HEK293 (cell line): ENCODE measurements around the gene RNPEP.

ENCODE experiments used
- IKZF3 ChIP-seq: fragments of 450-650 bp; IDR thresholded peaks from 2 replicates; pipeline ENCODE4 v1.5.0; 2018; ENCODE audit warnings: missing biosample characterization, mild to moderate bottlenecking, missing genetic modification characterization, moderate library complexity
- INSM2 ChIP-seq: fragments of 450-650 bp; formaldehyde crosslinking; IDR thresholded peaks from 2 replicates; pipeline ENCODE4 v1.5.1; 2016; ENCODE audit warnings: missing biosample characterization, missing genetic modification characterization
- KLF17 ChIP-seq: fragments of 450-650 bp; formaldehyde crosslinking; IDR thresholded peaks from 2 replicates; pipeline ENCODE4 v1.5.1; 2016; ENCODE audit warnings: missing biosample characterization, missing genetic modification characterization
- KLF9 ChIP-seq: fragments of 450-650 bp; formaldehyde crosslinking; IDR thresholded peaks from 2 replicates; pipeline ENCODE4 v1.5.1; 2016; ENCODE audit warnings: missing biosample characterization, missing genetic modification characterization, low read depth
- MZF1 ChIP-seq: fragments of 450-650 bp; formaldehyde crosslinking; IDR thresholded peaks from 2 replicates; pipeline ENCODE4 v1.5.1; 2017; ENCODE audit warnings: missing biosample characterization, missing genetic modification characterization, borderline replicate concordance
- PATZ1 ChIP-seq: fragments of 450-650 bp; formaldehyde crosslinking; IDR thresholded peaks from 2 replicates; pipeline ENCODE4 v1.5.1; 2016; ENCODE audit warnings: missing biosample characterization, missing genetic modification characterization
- PRDM10 ChIP-seq: fragments of 450-650 bp; formaldehyde crosslinking; IDR thresholded peaks from 2 replicates; pipeline ENCODE4 v1.5.1; 2016; ENCODE audit warnings: missing biosample characterization, missing genetic modification characterization
- SP2 ChIP-seq: fragments of 450-650 bp; formaldehyde crosslinking; IDR thresholded peaks from 2 replicates; pipeline ENCODE4 v1.5.1; 2016; ENCODE audit warnings: missing biosample characterization, missing genetic modification characterization
- ZBTB44 ChIP-seq: fragments of 450-650 bp; IDR thresholded peaks from 2 replicates; pipeline ENCODE4 v1.5.1; 2018; ENCODE audit warnings: missing biosample characterization, mild to moderate bottlenecking, missing genetic modification characterization
- ZBTB8A ChIP-seq: fragments of 450-650 bp; formaldehyde crosslinking; IDR thresholded peaks from 2 replicates; pipeline ENCODE4 v1.5.1; 2016; ENCODE audit warnings: missing biosample characterization, missing genetic modification characterization
- ZEB2 ChIP-seq: fragments of 450-650 bp; formaldehyde crosslinking; IDR thresholded peaks from 2 replicates; pipeline ENCODE4 v1.5.1; 2016; ENCODE audit warnings: missing biosample characterization, missing genetic modification characterization
- ZNF10 ChIP-seq: fragments of 450-650 bp; formaldehyde crosslinking; IDR thresholded peaks from 2 replicates; pipeline ENCODE4 v1.5.1; 2017; ENCODE audit warnings: missing biosample characterization, missing genetic modification characterization
- ZNF132 ChIP-seq: fragments of 450-650 bp; formaldehyde crosslinking; IDR thresholded peaks from 2 replicates; pipeline ENCODE4 v1.5.1; 2017; ENCODE audit warnings: missing biosample characterization, missing genetic modification characterization, borderline replicate concordance
- ZNF138 ChIP-seq: fragments of 450-650 bp; formaldehyde crosslinking; IDR thresholded peaks from 2 replicates; pipeline ENCODE4 v1.5.1; 2016; ENCODE audit warnings: missing biosample characterization, missing genetic modification characterization, borderline replicate concordance
- ZNF16 ChIP-seq: fragments of 450-650 bp; formaldehyde crosslinking; IDR thresholded peaks from 2 replicates; pipeline ENCODE4 v1.5.1; 2016; ENCODE audit warnings: low read depth, missing biosample characterization, missing genetic modification characterization
- ZNF184 ChIP-seq: fragments of 450-650 bp; IDR thresholded peaks from 2 replicates; pipeline ENCODE4 v1.5.1; 2018; ENCODE audit warnings: missing biosample characterization, mild to moderate bottlenecking, missing genetic modification characterization
- ZNF24 ChIP-seq: fragments of 450-650 bp; formaldehyde crosslinking; IDR thresholded peaks from 2 replicates; pipeline ENCODE4 v1.5.1; 2016; ENCODE audit warnings: missing biosample characterization, missing genetic modification characterization
- ZNF341 ChIP-seq: fragments of 450-650 bp; formaldehyde crosslinking; IDR thresholded peaks from 2 replicates; pipeline ENCODE4; 2016; ENCODE audit warnings: low read depth, missing biosample characterization, missing genetic modification characterization
- ZNF398 ChIP-seq: fragments of 450-650 bp; formaldehyde crosslinking; IDR thresholded peaks from 2 replicates; pipeline ENCODE4 v1.5.1; 2017; ENCODE audit warnings: missing biosample characterization, missing genetic modification characterization
- ZNF621 ChIP-seq: fragments of 450-650 bp; formaldehyde crosslinking; IDR thresholded peaks from 2 replicates; pipeline ENCODE4 v1.5.1; 2017; ENCODE audit warnings: missing biosample characterization, missing genetic modification characterization
- ZNF664 ChIP-seq: fragments of 450-650 bp; formaldehyde crosslinking; IDR thresholded peaks from 2 replicates; pipeline ENCODE4 v1.5.1; 2016; ENCODE audit warnings: missing biosample characterization, missing genetic modification characterization
- ZNF701 ChIP-seq: fragments of 450-650 bp; formaldehyde crosslinking; IDR thresholded peaks from 2 replicates; pipeline ENCODE4 v1.5.1; 2016; ENCODE audit warnings: missing biosample characterization, missing genetic modification characterization
- ZNF843 ChIP-seq: fragments of 450-650 bp; formaldehyde crosslinking; IDR thresholded peaks from 2 replicates; pipeline ENCODE4 v1.5.1; 2016; ENCODE audit warnings: missing biosample characterization, missing genetic modification characterization
- ZSCAN5A ChIP-seq: fragments of 450-650 bp; formaldehyde crosslinking; IDR thresholded peaks from 2 replicates; pipeline ENCODE4 v1.5.1; 2016; ENCODE audit warnings: missing biosample characterization, missing genetic modification characterization
- ZXDB ChIP-seq: fragments of 450-650 bp; formaldehyde crosslinking; IDR thresholded peaks from 2 replicates; pipeline ENCODE4 v1.5.1; 2016; ENCODE audit warnings: missing biosample characterization, missing genetic modification characterization

RNPEP gene

GRCh38 chr1:201982623-201983379, at the start of gene RNPEP (continued):
- TF ChIP-seq ZBTB44 (peak; percentile 52; the same call in 1 of the 2 replicates), ZNF398 (tag by site-specific recombination) (peak; percentile 73; the same call in 1 of the 2 replicates), ZNF132 (tag by site-specific recombination) (no peak), PRDM10 (peak; percentile 67), INSM2 (tag by site-specific recombination) (0 out of 2 replicates have a peak, but pooled peaks have one; percentile 18), ZNF138 (tag by site-specific recombination) (no peak), IKZF3 (tag by site-specific recombination) (peak; percentile 82), ZNF664 (tag by site-specific recombination) (no peak), ZNF24 (peak; percentile 55; the same call in 1 of the 2 replicates), ZNF843 (tag by site-specific recombination) (no peak; the same call in 1 of the 2 replicates), ZNF341 (tag by site-specific recombination) (peak; percentile 80), ZEB2 (tag by site-specific recombination) (peak; percentile 89), MZF1 (tag by site-specific recombination) (0 out of 2 replicates have a peak, but pooled peaks have one; percentile 5), PATZ1 (tag by site-specific recombination) (peak; percentile 85), ZNF10 (tag by site-specific recombination) (peak; percentile 6; the same call in 1 of the 2 replicates), ZNF701 (tag by site-specific recombination) (peak; percentile 46; the same call in 1 of the 2 replicates), ZBTB8A (peak; percentile 86), ZNF16 (tag by site-specific recombination) (no peak), ZSCAN5A (tag by site-specific recombination) (peak; percentile 64; the same call in 1 of the 2 replicates), KLF9 (tag by site-specific recombination) (peak; percentile 35; the same call in 1 of the 2 replicates), ZXDB (tag by site-specific recombination) (peak; percentile 56), SP2 (tag by site-specific recombination) (peak; percentile 97), KLF17 (tag by site-specific recombination) (peak; percentile 72), ZNF184 (tag by site-specific recombination) (peak; percentile 70; the same call in 1 of the 2 replicates), ZNF621 (tag by site-specific recombination) (no peak)
